Stimulated activated CD8-positive, alpha-beta memory T cell treated with anti-CD3 and anti-CD28 coated beads, Interleukin-15, amount 100 ng/mL, for 24 hours (primary cell): Measurements from ENCODE around the gene MED27.

ENCODE experiments used
- DNase-seq: peaks from one replicate; pipeline ENCODE4 v3.0.0-alpha.2; 2020; ENCODE audit warnings: low read depth

Gene MED27

GRCh38 chr9:132079391-132080091 is at the start of gene MED27:
MED27 (minus strand) TSS chr9:132079867; CDS start chr9:132079844, 23 bp downstream.
- DNase-seq, result peak; percentile 83

- DNase-seq, result no peak
Observed at GRCh38 chr9:132127888-132128534, 48.3 kb upstream of the MED27 start.

GRCh38 chr9:132126680-132127236 is 47.1 kb upstream of the MED27 start:
- no peak for DNase-seq

GRCh38 chr9:132125944-132126679 is 46.4 kb upstream of the MED27 start:
- DNase-seq, result no peak

GRCh38 chr9:132125361-132125760 is 45.7 kb upstream of the MED27 start:
- DNase-seq, result no peak

- DNase-seq, result no peak
Observed at GRCh38 chr9:132124800-132125199, 45.1 kb upstream of the MED27 start.

GRCh38 chr9:132121021-132121420 is 41.4 kb upstream of the MED27 start:
- no peak for DNase-seq

- DNase-seq, result no peak
Observed at GRCh38 chr9:132117694-132118093, 38.0 kb upstream of the MED27 start.

GRCh38 chr9:132116583-132116982 is 36.9 kb upstream of the MED27 start:
- DNase-seq, result no peak

- DNase-seq, result no peak
Observed at GRCh38 chr9:132114102-132114707, 34.5 kb upstream of the MED27 start.

GRCh38 chr9:132109291-132109690 is 29.6 kb upstream of the MED27 start:
- DNase-seq, result no peak

- no peak for DNase-seq
Observed at GRCh38 chr9:132108728-132109127, 29.1 kb upstream of the MED27 start.

- no peak for DNase-seq
Observed at GRCh38 chr9:132099741-132100407, 20.2 kb upstream of the MED27 start.

- no peak for DNase-seq
Observed at GRCh38 chr9:132099167-132099566, 19.5 kb upstream of the MED27 start.

- DNase-seq, result no peak
Observed at GRCh38 chr9:132094314-132094791, 14.7 kb upstream of the MED27 start.

- DNase-seq, result no peak
Observed at GRCh38 chr9:132090771-132091170, 11.1 kb upstream of the MED27 start.

- no peak for DNase-seq
Observed at GRCh38 chr9:132087438-132088030, 7.9 kb upstream of the MED27 start.

- DNase-seq, result no peak
Observed at GRCh38 chr9:132082188-132082587, 2.5 kb upstream of the MED27 start.

- DNase-seq, result no peak
Observed at GRCh38 chr9:132078699-132079356, 839 bp downstream of the MED27 start.

GRCh38 chr9:132077881-132078698 is 1.6 kb downstream of the MED27 start:
- no peak for DNase-seq
